BJ (cell line): Measurements from ENCODE around the gene EFHC1. TPM values are rescaled to one million over a fixed set of nuclear protein-coding genes. Genes with fewer than 3 reads are reported as not detected.

Experiments
- CTCF ChIA-PET: fragments of 350-600 bp; formaldehyde crosslinking; extraction: SDS; loops from one replicate; lab custom pipeline; 2021; ENCODE audit warnings: antibody characterized with exemption, inconsistent platforms; lab: Yijun Ruan, JAX
- POLR2A ChIA-PET: fragments of 300-600 bp; sonication (Branson Sonifier 250); formaldehyde crosslinking; extraction: SDS; loops from one replicate; lab custom pipeline; 2021; ENCODE audit warnings: antibody characterized with exemption; lab: Charles Lee
- DNase-seq: peaks from one replicate; pipeline ENCODE4 v3.0.0-alpha.2; 2011; ENCODE audit warnings: low read depth
- H3K27me3 ChIP-seq: 2 replicates; pipeline ENCODE4 v1.6.0; 2011; ENCODE audit warnings: low read length; ENCODE audit not compliant: control insufficient read depth, insufficient read depth
- H3K36me3 ChIP-seq: 2 replicates; pipeline ENCODE4 v1.5.1; 2011; ENCODE audit warnings: low read length; ENCODE audit not compliant: control insufficient read depth, insufficient read depth
- H3K4me3 ChIP-seq: 2 replicates; pipeline ENCODE4 v1.5.1; 2011; ENCODE audit warnings: low read depth, mild to moderate bottlenecking, control low read depth, low read length
- CTCF ChIP-seq: IDR thresholded peaks from 2 replicates; pipeline ENCODE4 v1.5.1; 2011; ENCODE audit warnings: low read depth, mild to moderate bottlenecking, control low read depth, inconsistent platforms, low read length, moderate library complexity; ENCODE audit not compliant: insufficient read depth
- polyA plus RNA-seq: library from polyadenylated mRNA; depleted of rRNA; stranded (reverse); fragments of >200 nt; gene quantifications from 2 replicates; pipeline ENCODE4 v1.2.3, GENCODE V29; 2011

The EFHC1 gene
- polyA plus RNA-seq, 1 experiment = 16.6 TPM

- ChIA-PET CTCF (interaction anchor here (0.7 to 1.7 kb wide), 2 partner anchors 11 to 112 kb away, joined by 4 to 6 read pairs; no protein-coding TSS in a partner anchor), POLR2A (no interaction called here)
- DNase-seq = no peak
- no peak overlapping the region for H3K4me3 ChIP-seq
- H3K36me3 ChIP-seq = no peaks in the 10 kb centered on the region
- no peaks in the 10 kb centered on the region for H3K27me3 ChIP-seq
- TF ChIP-seq CTCF = no peak
Measured at GRCh38 chr6:52375780-52376556, 44.2 kb upstream of the EFHC1 start.

GRCh38 chr6:52376763-52377162 is 43.4 kb upstream of the EFHC1 start:
- TF ChIP-seq CTCF = no peak
- no peak for DNase-seq
- H3K4me3 ChIP-seq = no peak overlapping the region
- H3K27me3 ChIP-seq = no peaks in the 10 kb centered on the region
- H3K36me3 ChIP-seq = no peaks in the 10 kb centered on the region
- ChIA-PET CTCF (interaction anchor here (0.7 kb wide), 1 partner anchor 113 kb away, joined by 4 read pairs; no protein-coding TSS in a partner anchor), POLR2A (no interaction called here)

GRCh38 chr6:52377538-52378221 is 42.5 kb upstream of the EFHC1 start:
- H3K36me3 ChIP-seq = no peaks in the 10 kb centered on the region
- no peak for DNase-seq
- CTCF ChIA-PET = no interaction called here
- H3K4me3 ChIP-seq = no peak overlapping the region
- TF ChIP-seq CTCF = no peak
- POLR2A ChIA-PET = no interaction called here
- no peaks in the 10 kb centered on the region for H3K27me3 ChIP-seq

GRCh38 chr6:52381249-52381648 is 38.9 kb upstream of the EFHC1 start:
- H3K27me3 ChIP-seq = no peaks in the 10 kb centered on the region
- no peak for TF ChIP-seq CTCF
- H3K4me3 ChIP-seq = no peak overlapping the region
- no peaks in the 10 kb centered on the region for H3K36me3 ChIP-seq
- POLR2A ChIA-PET = no interaction called here
- no peak for DNase-seq
- CTCF ChIA-PET = no interaction called here

GRCh38 chr6:52384145-52384766 is 35.9 kb upstream of the EFHC1 start:
- no peaks in the 10 kb centered on the region for H3K27me3 ChIP-seq
- ChIA-PET POLR2A (no interaction called here), CTCF (interaction anchor here (0.9 kb wide), 1 partner anchor 70 kb away, joined by 3 read pairs; no protein-coding TSS in a partner anchor)
- H3K4me3 ChIP-seq = no peak overlapping the region
- H3K36me3 ChIP-seq = no peaks in the 10 kb centered on the region
- DNase-seq = no peak
- no peak for TF ChIP-seq CTCF
